Activated T-helper 9 cell treated with anti-CD3 and anti-CD28 coated beads, Interleukin-2, amount 50 U/mL, for 16 hours (primary cell): ENCODE measurements around the gene PEX16.

ENCODE experiments used
- DNase-seq: peaks from one replicate; pipeline ENCODE4 v3.0.0-alpha.2; 2020; ENCODE audit warnings: low read depth

The PEX16 gene

GRCh38 chr11:45897556-45897955 is 20.1 kb downstream of the PEX16 start:
- DNase-seq, result no peak

GRCh38 chr11:45896422-45896984 is 21.2 kb downstream of the PEX16 start:
- no peak for DNase-seq

DNA sequence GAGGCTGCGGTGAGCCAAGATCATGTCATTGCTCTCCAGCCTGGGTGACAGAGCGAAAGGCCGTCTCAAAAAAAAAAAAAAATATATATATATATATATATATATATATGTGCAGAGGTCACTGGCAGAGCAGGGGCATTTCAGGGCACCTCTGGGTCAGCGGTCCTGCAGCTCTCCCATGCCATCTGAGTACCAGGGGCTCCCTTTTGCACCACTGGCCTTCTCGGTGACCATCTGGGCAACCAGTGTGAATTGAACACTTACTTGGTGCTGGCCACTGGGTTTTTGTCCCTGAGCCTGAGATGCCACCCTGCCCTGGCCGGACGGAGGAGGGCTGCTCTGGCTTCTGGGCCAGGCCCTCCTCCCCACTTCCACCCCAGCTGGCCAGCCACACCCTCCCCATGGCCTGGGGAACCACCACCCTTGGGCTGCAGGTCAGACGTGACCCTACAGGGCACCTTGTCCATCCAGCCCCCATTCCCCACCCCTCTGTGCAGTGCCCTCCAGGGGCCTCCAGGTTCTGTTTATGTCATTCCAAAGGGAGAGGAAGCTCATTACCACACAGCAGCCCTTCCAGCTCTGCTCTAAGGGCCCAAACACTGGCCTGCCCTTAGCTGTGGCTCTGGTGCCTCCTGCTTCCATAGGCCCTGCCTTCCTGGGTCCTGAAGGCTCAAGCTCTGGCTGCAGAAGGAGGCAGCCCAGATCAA is 22.0 kb downstream of the PEX16 start:
- no peak for DNase-seq

DNA sequence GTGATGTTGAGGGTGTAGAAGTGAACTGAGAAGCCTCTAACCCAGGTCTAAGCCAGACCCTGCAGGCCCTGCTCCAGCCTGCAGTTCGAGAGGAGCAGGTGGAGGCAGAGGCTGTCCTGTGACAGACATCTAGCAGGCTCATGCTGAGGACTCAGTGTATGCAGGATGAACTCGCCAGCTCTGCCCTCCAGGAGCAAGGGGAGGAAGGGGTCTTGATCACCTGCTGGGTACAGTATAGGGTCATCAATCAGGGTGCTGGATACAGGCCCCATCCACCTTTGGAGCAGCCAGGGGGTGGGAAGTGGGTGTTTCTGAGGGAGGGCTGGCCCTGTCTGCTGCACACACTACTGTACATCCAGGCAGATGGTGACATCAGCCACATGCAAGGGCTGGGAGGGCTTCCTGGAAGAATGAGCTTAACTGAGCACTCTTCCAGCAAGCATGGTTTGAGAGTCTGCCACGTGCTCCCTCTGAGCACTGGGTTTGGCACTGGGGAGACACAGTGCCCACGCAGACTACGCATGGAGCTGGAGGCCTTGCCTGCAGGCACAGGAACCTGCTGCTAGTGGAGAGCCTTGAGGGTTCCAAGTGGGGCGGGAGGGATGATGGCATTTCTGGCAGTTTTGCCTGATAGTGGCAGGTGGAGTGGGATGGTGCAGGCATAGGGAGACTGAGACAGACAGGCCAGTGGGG is 23.0 kb downstream of the PEX16 start:
- no peak for DNase-seq

DNA sequence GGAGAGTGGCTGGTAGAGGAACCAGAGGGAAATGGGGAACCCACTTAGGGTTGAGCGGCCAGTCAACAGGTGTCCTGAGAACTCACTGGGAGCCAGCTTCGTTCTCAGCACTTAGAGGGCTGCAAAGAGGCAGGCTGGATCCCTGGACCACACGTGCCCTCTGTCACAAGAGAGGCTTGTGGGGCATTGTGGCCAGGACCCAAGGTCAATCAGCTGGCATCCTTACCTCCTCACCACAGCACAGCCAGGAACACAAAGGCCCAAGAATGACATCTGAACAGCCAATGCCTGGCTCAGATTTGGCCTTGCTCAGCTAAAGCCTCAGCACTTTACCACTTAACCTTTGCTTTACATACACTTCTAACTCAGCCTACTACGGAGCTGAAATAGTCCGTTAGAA is 24.8 kb downstream of the PEX16 start:
- DNase-seq, result no peak

GRCh38 chr11:45890886-45891550 is 26.7 kb downstream of the PEX16 start:
- DNase-seq, result no peak

DNA sequence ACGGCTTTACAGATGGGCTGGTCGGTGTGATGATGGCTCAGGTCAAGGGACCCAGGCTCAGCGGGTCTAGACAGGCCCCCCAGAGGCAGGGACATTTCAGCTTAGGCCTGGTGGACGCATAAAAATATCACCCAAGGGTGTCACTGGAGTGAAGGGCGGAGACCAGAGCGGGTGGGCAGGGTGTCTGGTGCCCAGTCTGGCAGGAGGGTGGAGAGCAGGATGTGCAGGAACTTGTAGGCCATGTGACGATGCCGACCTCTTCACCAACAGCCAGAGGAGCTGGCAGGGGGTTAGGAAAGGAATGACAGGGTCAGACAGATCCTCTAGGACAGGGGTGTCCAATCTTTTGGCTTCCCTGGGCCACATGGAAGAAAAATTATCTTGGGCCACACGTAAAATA is 27.7 kb downstream of the PEX16 start:
- DNase-seq, result no peak

DNA sequence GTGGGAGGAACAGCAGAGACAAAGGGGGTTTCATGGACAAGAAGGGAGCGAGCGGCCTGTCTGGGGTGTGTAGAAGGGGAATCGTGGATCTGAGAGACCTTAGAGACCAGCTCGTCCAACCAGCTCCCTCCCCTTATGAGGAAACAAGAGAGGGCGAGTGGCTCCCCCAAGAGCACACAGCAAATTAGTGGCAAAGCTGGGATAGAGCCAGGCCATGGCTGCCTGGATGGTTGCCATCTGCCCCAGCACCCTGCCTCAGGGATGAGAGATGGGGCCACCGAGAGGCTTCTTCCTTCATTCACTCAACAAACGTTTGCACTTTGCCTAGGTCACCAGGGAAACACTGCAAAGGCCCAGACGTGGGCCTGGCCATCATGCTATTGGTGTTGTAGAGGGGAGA is 28.1 kb downstream of the PEX16 start:
- no peak for DNase-seq

- no peak for DNase-seq
Observed at GRCh38 chr11:45887587-45887986, 30.1 kb downstream of the PEX16 start.

DNA sequence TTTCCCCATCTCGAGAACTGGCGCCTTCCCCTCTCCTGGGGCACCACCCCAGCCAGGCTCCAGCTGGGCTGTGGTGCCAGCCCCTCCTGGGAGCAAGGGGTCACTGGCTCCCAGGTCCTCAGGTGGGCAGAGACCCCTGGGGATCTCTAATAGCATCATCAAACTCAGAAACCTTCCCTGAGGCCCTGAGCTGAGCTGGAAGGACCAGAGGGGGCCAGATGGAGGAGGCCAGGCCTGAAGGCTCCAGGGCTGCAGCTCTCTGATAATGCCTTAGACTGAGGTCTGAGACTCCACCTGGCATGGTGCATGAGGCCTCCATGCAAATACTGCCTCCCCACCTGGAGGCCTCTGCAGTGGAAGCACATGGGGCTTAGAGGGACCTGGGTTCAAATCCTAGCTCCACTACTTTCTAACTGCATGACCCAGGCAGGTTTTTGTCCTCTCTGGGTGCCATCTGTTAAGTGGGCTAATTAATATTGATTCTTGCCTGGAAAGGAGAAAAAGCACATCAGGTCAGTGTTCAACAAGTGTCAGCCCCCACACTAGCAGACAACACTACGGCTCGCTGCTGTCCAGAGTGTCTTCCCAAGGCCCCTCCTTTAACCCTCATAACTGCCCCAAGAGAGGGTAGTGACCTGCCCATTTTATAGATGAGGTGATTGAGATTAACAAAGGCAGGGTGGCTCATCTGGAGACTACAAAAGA is 30.7 kb downstream of the PEX16 start:
- no peak for DNase-seq

DNA sequence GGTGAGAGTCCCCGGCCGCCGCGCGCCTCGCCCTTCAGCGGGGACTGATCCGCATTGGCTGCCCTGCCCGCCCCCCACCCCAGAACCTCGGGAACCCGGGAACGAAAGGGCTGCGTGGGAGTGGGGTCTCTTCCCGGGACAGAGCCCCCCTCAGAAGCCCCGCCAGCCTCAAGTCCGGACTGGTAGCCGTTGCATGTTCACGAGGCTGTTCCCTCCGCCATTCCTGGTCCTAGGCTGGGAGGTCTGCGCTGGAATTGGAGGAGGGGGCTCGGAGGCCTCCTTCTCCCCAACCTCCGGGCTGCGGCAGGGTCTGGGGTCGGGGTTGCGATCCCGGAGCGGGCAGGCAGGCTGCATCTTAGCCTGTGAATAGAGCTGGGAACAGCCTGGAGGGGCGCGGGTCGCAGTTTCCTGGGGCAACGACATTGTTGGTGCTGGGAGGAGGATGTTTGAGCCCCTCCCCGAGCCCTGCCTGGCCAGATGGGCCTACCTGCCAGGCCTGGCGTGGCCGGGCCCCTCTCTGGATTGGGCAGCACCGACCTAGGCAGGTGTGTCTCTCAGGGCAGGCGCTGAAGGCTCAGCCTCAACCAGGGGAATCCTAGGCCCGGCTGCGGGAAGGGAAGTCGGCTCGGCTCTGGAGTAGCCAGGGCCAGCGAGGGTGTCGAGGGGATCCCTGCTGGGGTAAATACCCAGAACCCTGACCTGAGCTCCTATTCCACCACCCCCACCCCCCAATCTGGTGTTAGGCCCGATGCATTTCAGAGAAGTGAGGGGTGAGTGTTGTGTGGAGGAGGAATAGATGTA is 31.6 kb downstream of the PEX16 start:
- DNase-seq, result no peak

DNA sequence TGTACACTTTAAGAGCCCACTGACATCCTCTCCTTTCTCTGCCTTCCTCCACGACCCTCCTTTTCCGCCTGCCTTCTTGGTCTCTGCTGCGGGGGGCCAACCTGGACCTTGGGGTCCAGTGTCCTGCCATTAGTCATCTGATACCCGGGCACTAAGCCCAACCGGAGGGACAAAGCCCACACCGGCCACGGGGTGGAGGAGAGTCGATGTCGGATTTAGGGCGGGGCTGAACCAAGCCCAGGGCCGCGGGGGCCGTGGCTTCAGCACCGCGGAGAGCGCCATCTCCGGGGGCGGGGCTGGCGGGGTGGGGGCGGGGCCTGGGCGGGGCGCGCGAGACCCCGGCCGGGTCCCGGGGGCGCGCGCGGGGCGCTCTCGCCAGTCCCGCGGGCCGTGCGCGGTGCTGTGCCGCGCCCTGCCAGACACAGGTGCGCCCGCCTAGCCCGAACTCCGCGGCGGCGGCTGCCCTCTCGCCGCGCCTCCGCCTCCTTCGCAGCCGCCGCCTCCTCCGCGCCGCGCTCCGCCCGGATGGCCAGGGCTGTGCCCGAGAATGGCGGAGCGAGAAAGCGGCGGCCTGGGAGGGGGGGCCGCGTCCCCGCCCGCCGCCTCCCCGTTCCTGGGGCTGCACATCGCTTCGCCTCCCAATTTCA is 32.3 kb downstream of the PEX16 start, which contains the start of gene MAPK8IP1:
Gene MAPK8IP1 (plus strand): TSS at position 378 of the 647 bp plus-strand sequence. CDS start 170 bp downstream, at position 548.
- peak; percentile 35 for DNase-seq

- DNase-seq, result no peak
Observed at GRCh38 chr11:45884596-45885185, 33.0 kb downstream of the PEX16 start.

DNA sequence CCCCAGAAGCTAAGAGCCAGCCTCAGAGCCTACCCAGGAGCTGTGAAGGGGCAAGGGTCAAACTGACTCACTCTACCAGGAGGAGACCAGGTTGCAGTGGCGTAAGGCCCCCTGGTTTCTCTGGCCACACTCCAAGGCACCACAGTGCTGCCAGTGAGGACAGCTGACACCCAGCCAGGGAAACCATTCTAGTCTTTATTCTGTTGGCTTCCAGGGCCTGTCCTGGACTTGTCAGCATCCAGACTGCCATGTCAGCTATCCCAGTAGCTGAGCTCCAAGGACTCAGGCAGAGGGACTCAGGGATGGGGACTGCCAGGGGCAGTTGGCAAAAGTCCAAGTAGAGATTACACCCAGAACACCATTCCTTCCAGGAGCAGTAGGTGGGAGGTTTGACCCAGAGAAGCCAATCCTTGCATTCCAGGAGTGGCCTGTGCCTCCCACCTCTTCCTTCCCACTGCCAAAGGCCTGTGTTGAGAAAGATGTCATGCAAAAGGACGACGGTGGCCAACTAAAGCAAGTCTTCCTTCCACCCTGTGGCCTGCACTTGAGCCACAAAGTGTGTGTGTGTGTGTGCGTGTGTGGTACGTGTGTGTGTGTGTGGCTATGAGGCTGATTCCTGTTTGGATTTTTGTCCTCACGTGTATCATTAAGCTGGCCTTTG is 35.8 kb downstream of the PEX16 start:
- DNase-seq, result no peak

- no peak for DNase-seq
Observed at GRCh38 chr11:45880772-45881570, 36.7 kb downstream of the PEX16 start.

DNA sequence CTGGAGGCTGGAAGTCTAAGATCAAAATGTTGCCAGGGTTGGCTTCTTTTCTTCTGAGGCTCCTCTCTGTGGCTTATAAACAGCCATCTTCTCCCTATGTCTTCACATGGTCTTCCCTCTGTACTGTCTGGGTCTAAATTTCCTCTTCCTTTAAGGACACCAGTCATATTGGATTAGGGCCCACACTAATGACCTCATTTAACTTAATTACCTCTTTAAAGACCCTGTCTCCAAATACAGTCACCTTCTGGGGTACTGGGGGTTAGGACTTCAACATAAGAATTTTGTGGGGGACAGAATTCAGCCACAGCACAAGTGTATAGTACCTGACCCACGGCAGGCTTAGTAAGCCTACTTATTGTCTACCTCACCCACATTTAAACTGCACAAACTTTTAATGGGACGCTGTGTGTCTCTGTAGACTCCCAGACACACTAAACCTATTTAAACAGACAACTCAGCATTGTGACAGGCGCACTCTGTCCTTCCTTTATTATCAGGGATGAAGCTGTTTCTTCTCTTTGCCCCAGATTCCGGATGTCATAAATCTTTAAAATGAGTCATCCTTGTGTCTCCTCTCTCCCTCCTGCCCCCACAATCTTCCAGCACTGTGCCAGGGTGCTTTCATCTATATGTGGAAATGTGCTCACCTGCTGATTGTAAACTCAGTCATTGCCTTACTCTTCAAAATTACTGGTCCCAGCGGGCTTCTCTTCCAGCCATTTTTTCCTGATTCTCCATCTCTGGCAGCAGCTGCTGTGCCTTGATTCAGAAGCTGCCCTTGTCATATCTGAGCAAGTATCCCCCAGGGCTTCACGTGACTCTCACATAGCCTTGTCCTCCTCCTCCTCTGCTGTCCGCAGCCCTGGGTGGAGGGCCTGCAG is 37.6 kb downstream of the PEX16 start:
- DNase-seq, result no peak

DNA sequence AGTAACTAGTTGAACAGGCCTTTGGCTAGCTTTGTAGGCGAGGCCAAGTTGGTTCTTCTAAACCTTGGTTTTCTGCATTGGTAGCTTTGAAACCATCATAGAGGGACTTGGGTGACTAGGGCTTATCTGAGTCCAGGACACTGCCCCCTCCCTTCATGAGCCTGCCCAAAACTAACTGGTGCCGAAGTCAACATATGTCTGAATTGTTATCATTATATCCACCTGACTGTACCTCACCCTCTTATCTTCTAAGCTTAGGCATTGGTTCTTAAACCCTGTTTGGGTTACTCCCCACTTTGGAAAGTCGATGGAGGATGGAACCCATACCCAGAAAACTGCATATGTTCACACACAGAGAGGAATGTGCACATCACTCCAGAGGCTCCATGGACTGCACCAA is 39.8 kb downstream of the PEX16 start:
- DNase-seq, result no peak

DNA sequence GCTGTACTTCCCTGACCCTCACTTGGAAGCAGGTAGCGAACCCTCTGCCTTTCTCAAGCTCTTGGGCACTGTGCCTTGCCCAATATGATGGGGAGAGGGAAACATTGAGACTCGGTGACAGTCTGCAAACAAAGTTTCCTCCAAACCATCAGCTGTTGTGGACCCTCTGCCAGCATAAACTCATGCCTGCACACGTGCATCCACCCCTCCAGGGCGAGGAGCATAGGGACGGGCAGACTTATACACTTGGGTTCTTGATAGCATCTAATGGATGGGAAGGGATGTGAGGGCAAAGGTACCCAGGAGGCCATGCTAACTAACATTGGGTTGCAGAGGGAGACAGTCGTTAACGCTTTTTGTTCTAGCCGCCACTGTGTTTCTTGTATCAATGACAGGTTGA is 40.5 kb downstream of the PEX16 start:
- no peak for DNase-seq
